CD4-positive, alpha-beta T cell treated with Interleukin-15 for 1 hour (primary cell): ENCODE results near the gene FTCD.
"Not testable (repeated sequence)": the region's sequence is repeated elsewhere in the genome, so short reads cannot be mapped to it uniquely, and the experiment has no call there.

ENCODE experiments used
- DNase-seq: peaks from one replicate; pipeline ENCODE4 v3.0.0-alpha.2; 2020

Gene FTCD

DNA sequence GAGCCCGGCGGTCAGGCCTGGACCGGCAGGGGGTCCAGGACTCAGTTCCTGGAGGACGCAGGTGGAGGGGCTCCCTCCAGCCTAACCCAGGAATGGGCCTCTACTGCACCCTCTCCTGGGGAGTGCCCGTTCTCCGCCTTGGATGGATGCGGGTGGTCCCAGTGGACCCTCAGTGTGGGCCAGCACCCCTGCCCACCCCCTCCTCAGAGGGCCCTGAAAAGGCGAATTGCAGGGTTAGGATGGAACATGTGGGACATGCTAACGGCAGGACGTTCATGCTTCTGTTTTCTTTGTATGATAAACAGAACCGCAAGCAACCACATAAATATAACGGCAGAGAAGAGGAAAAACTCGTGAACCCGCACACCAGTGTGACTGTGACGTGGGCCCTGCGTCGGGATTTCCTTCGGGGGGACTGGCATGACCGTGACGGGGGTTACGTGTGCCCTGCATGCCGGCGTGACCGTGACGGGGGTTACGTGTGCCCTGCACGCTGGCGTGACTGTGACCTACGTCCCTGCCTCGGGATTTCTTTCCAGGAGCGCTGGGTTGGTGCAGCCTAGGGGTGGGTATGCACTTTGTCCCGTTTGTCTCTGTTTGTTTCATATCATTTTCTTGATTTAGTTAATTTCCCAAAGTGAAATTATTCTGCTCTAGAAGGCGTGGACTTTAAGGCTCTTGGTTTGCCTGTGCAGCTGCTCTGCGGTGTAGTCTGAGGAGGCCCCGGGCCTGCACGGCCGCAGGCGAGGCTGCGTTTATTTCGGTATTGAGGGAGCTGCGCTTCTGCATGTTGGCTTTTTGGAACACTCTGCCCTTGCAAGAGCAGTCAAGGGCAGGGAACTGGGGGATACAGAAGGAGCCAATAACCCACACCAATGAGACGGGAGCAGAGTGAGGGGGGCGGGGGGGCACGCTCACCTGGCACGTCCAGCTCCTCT is 3.1 kb downstream of the FTCD start:
- DNase-seq: peak; percentile 13

DNA sequence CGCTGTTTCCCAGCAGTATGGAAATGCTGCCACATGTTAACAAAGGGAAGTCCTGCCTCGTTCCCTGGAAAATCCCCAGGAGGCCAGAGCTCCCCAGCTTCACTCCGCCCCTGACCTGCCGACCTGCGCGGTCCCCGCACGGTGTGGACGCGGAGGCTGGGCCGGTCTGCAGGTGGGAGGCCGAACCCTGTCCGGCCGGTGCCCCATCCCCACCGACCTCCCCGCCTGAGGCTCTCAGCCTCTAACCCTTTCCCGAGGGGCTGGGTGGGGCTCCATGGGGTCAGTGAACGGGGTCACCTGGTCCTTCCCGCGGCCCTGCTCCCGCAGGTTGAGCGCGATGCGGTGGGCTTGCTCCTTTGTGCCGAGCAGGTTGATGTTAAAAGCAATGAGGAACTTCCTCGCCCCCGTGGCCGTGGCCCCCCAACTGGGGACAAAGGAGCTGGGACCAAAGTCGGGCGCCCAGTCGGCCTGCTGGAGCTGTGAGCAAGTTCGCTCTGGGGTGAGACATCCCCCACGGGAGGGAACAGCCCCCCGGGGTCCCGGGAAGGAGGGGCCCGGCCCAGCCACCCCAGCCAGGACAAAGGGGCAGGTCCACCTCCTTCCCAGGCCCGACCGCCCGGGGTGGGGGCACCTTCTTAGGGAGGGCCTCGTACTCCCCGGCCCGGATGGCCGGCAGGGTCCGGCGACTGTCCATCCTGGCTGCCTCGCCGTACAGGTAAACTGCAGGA is 4.0 kb downstream of the FTCD start:
- peak; percentile 15 for DNase-seq

DNA sequence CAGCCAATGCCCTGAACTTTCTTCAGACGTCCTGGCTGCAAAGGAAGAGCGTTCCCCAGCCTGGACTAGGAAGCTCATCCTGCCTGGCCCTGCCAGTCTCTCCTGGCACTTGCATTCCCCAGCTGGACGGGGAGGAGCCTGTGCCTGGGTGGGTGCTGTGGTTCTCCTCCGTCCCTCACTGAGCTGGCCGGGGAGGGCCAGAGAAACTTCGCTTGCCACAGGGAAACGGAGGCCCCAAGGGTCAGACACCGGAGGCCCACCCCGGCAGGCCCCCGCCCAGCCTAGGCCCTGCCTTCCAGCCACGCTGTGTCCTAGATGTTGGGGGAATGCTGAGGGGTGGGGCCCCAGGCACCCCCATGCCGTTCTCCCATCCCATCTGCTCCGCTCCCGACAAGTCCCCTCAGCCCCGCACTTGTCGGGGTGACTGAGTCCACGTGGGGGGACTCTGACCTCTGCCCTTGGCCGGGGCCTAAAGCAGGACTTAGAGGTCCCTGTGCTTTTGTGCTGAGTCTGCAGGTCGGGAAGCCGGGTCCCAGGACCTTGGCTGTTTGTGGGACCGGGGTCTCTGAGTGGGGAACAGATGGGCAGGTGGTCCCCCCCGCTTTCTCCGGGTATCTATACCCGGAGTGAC is 4.8 kb downstream of the FTCD start:
- peak; percentile 5 for DNase-seq

DNA sequence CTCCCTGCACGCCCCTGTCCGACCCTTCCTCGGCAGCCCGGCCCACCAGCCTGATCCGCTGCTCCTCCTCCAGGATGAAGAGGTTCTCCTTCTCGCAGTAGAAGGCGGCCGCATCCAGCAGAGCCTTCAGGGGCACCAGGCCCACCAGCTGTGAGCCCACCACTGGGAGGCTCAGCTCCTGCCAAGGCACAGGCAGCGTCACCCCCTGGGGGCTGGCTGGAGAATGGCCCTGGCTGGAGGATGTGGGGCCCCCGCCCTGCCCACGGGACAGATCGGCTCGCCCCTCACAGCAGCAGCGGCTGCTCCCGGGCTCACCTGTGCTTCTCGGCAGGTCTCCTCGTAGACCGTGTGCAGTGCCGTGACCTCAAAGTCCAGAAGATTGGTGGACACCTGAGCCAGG is 5.3 kb downstream of the FTCD start:
- DNase-seq: peak; percentile 15

DNA sequence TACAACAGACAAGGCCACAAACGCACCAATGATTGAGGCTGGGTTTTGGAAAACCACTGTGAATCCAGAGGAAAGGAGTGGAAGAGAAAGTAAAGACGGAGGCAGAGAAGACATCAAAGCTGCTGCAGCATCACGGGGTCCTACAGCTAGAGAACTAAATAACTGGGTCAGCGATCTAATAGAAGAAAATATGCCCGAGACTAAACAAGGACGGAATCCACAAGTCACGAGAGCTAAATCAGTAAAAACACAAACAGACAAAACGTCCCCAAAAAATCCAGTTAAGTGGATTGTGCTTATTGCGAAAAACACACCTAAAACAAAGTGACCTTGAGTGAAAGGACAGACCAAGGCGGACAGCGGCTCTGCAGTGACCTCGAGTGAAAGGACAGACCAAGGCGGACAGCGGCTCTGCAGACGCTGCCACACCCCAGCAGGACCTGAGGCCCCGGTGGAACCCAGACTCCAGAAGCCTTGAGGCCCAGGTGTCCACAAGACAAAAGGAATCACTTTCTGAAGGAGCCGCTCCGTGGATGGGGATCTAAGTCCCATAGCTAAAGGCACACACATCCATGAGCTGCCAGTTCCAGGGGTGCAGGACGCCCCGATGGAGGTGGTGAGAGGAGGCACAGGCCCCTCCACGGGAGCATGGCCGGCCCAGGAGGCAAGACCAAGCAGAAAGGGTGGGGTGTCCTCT is 6.0 kb downstream of the FTCD start:
- no peak for DNase-seq

DNA sequence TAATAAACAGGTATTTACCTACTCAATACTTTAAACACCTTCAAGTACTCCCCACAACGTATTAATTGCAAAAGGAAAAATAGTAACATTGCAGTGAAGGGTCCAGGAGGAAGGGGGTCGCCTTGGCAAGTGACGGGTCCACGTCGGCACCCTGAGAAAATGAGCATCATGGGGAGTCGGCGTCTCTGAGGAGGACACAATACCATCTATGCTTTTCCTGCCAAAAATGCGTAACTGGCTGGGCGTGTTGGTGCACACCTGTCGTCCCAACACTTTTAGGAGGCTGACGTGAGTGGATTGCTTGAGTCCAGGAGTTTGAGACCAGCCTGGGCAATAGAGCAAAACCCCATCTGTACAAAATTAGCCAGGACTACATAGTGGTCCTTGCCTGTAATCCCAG is 7.3 kb downstream of the FTCD start:
- no peak for DNase-seq

DNA sequence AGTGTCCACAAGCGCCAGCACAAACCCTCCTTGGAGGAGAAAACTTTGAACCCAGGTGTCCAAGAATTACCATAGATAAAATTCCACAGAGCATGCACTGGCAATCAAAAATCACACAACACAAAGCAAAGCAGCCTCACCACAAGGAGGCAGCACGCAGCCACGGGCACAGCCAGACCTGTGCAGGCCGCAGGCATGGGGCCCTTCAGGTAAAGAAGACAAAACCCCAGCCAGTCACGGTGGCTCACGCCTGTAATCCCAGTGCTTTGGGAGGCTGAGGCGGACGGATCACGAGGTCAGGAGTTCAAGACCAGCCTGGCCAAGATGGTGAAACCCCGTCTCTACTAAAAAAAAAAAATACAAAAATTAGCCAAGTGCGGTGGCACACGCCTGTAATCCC is 8.0 kb downstream of the FTCD start:
- peak; percentile 34 for DNase-seq

DNA sequence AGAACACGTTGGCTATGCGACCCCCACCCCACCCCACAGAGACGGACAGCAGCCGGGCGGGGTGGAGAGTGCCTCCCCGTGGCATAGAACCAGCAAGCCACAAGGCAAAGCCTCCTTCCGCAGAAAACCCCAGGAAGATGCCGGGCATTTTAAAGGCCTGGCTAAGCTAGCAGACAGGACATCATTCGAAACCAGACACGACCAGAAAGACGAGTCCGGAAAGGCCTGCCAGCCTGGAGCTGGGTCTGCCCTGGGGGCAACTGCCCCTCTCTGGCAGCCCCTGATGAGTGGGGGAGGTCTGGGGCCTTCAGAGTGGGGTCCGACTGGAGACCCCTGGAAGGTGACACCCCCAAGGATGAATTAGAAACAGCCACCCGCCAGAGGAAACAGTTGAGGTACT is 8.5 kb downstream of the FTCD start:
- no peak for DNase-seq

DNA sequence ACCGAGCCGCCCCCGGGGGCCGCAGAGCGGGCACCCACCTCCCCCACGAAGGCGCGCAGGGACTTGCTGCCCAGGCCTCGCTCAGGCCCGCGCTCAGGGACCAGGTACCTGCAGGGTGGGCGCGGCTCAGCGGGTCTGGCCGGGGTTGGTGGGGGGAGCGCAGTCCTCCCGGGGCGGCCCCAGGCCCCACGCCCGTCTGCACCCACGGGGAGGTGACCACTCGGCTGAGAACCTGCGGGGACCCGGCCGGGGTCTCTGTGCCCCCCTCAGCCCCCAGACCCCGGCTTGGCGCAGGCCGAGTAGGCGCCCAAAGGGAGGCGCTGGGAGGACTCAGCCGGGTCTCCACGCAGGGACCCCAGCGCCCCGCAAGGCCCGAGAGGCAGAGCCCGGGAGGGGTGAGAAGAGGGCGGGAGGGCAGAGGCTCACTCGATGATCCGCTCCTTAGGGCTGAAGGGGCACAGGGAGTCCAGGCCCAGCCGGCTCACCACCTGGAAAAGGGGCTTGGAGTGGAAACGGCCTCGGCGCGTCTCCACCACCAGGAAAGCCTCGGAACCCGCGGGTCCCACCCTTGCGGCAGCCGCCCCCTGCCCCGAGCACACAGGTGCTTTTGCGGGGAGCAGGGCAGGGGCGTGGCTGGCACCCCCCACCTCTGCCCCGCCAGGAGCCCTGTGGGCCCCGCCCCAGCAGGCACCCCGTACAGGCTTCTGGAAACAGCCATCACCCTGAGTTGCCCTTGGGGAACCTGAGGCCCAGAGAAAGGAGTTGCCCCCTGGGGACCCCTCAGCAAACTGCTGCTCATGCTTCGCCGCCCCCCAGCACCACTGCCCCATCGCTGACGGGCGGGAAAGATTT is 9.3 kb downstream of the FTCD start:
- no peak for DNase-seq

DNA sequence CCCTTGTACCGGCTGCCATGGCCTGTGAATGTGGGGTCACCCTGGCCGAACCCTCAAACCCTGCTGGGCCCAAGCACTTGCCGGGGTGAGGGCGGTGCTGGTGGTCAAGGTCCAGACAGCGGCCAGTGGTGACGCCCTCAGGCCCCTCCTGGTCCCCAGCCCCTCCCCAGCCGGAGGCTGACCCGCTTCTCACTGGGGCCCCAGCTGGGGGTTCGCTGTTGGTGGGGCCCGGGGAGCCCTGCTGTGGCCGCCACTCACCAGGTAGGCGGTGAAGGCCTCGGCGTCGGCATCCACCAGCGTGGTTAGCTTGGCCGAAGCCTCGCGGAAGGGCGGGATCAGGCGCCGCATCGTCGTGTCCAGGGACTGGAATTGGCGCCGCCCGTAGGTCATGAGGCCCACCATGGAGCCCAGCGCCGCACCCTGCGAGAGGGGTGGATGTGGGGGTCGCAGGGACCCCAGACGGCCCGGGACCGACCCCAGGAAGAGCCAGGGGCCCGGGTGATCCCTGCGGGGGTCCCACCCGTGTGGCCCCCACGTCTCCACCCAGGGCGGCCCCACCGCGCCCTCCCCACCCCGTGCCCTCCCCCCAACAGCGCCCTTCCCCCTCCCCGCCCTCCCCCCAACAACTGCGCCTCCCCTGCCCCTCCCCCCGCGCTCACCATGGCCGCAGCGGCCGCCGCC is 10.1 kb downstream of the FTCD start:
- DNase-seq: no peak

DNA sequence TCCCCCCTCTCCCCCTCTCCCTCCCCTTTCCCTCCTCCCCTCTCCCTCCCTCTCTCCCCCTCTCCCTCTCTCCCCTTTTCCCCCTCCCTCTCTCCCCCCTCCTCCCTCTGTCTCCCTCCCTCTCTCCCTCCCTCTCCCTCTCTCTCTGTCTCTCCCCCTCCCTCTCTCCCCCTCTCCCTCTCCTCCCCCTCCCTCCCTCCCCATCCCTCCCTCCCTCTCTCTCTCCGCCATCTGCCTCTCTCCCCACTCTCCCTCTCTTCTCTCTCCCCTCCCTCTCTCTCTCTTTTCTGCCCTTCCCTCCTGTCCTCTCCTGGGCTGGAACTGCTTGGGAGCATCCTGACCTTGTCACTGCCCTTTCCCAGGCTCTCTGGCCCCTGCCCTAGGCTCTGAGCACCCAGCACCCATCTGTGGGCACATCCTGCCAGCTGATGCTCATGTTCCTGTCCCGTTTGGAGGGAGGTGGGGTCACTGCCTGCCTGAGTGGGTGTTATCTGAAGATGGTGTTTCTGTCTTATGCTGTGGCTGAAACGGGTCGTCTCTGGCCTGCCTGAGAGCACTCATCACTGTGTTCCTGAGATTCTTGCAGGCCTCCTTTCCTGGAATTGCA is 10.8 kb downstream of the FTCD start:
- no peak for DNase-seq

DNA sequence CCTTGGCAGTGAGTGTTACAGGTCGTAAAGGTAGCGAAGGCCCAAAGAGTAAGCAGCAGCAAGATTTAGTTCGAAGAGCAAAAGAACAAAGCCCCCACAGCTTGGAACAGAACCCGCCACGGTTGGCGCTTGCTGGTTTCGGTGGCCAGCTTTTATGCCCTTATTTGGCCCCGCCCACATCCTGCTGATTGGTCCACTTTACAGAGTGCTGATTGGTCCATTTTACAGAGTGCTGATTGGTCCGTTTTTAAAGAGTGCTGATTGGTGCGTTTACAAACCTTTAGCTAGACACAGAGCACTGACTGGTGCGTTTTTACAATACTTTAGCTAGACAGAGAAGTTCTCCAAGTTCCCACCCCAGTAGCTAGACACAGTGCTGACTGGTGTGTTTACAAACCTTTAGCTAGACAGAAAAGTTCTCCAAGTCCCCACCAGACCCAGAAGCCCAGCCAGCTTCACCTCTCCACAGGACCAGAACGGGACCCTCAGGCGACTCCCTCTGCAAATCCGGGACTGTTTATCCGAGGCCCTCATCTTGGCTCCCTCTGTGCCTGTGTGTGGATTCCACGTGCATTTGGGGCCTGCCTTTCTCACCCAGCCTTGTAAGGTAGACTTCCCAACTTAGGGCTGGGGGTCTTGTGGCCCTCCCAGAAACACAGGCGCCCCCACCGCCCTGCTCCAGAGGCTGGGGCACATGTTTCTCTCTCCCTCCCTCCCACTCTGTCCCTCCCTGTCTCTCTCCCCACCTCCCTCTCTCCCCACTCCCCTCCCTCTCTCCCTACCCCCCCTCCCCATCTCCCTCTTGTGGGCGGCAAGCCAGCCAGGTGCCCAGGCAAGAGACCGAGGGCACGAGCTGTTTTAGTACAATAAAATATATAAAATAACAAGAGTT is 12.6 kb downstream of the FTCD start:
- DNase-seq: no peak

DNA sequence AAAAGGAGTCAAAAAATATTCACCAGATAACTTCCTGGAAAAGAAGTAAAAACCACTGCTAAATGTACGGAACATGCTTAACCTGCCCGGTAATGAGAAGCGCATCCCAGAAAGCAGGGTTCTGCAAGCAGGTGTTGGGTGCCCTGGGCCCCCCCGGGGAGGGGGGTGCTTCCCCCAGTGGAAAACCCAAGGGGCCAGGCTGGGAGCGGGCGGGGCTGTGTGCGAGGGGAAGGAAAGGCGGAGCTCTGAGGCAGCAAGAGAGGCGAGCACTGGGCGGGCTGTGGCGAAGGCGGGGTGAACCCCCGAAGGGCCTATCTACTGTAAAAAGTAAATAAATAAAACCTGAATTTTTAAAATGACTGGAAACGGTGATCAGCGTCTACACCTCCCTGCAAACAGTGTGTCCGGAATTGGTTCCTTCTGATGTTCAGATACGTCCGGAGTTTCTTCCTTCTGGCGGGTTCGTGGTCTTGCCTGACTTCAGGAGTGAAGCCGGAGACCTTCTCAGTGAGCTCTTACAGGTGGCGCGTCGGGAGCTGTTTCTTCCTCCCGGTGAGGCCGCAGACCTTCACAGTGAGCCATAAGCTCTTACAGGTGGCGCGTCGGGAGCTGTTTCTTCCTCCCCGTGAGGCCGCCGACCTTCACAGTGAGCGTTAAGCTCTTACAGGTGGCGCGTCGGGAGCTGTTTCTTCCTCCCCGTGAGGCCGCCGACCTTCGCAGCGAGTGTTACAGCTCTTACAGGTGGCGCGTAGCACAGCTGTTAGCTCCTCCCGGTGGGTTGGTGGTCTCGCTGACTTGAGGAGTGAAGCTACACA is 13.4 kb downstream of the FTCD start:
- DNase-seq: no peak

DNA sequence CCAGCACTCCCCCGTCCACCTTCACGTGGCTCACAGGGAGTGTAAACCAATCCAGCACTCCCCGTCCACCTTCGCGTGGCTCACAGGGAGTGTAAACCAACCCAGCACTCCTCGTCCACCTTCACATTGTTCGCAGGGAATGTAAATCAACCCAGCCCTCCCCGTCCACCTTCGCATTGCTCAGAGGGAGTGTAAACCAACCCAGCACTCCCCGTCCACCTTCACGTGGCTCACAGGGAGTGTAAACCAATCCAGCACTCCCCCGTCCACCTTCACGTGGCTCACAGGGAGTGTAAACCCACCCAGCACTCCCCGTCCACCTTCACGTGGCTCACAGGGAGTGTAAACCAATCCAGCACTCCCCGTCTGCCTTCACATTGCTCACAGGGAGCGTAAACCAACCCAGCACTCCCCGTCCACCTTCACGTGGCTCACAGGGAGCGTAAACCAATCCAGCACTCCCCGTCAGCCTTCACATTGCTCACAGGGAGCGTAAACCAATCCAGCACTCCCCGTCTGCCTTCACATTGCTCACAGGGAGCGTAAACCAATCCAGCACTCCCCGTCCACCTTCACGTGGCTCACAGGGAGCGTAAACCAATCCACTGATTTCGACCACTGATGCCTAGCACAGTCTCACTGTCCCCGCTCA is 14.9 kb downstream of the FTCD start:
- DNase-seq: not testable (repeated sequence)

DNA sequence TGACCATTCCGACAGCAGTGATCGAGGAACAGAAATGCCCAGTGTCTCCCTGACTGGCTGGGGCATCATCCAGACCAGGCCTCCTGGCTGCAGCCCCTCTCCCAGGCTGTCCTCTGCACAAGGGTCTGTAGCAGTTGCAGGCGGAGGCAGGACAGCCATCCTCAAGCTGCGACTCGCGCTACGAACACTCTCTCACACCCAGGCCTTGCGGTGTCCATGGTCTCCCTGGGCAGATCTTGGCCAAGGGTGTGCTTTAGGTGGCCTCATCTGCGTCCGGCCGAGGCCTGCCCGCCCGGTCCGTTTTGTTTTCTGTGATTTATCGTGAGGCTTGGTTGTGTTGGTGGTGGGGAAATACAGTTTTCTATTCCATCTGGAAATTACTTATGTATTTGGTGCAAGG is 15.7 kb downstream of the FTCD start:
- no peak for DNase-seq

DNA sequence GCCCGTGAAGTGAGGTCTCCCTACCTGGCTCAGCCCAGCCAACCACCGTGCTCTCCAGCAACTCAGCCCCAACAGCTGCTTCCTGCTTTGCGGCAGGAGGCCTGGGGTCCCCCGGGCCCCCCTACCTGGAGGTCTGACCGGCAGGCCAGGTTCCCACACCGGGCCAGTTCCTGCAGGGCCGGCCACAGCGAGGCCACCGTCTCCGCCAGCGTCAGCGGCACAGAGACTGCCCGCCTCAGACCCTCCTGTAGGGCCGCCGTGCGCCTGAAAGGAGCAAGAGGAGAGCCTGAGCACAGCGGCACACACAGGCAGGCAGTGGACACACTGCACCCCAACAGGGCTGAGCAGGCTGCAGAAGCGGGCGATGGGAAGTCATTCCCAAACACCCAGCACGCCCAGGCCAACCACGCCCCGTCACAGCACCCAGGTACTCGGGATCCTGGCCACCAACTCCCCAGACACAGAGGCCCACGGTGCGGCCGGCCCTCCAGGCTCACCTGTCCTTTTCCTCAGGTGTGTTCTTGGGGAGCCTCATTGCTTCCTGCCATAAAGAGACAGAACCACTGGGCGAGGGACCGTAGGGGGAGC is 16.9 kb downstream of the FTCD start:
- DNase-seq: no peak

DNA sequence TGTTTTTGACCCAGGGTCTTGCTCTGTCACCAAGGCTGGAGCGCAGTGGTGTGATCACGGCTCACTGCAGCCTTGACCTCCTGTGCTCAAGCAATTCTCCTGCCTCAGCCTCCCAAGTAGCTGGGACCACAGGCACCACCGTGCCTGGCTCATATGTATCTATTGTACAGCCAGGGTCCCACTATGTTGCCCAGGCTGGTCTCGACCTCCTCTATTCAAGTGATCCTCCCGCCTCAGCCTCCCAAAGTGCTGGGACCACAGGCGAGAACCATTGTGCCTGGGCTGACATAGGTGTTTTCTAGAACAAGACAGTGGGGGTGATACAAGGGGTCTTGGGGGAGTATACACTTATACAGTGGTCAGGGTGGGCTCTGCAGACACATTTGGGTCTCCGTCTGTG is 17.5 kb downstream of the FTCD start:
- no peak for DNase-seq

DNA sequence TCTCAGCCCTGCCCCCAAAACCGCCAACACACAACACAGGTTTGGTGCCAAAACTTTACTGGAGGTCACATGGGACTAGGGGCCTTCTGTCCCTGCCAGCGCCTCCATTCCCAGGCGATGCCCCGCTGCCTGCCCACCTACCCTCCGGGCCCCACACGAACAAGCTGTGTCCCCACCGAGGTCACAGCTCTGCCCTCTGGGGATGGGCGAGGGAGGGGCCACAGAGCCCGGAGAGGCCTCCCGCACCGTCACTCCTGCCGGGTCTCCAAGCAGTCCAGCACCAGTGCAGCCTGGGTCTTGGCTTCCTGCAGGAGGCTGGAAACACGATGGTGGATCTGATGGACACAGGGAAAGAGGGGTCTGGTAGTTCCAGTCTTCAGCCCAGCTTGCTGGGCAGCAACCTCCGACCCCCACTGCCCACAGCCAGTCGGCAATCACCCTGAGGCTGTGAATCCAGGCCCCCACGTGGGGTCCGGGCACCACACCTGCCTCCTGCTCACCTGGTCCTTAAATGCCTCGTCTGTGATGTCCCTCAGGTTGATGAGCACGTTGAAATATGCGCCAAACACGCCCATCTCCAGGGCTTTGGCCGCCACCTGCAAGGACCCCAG is 18.5 kb downstream of the FTCD start:
- no peak for DNase-seq
